CD1c-positive myeloid dendritic cell (primary cell): Measurements from ENCODE around the gene VWA8.
A peak's percentile ranks its signal among the peaks of the same experiment; 100 is the strongest.
"Not testable (repeated sequence)": the region's sequence is repeated elsewhere in the genome, so short reads cannot be mapped to it uniquely, and the experiment has no call there.

ENCODE experiments used
- DNase-seq: peaks from one replicate; pipeline ENCODE4 v3.0.0-alpha.2; 2016; ENCODE audit errors: extremely low spot score

The VWA8 gene

GRCh38 chr13:41682766-41683165 is 278.1 kb downstream of the VWA8 start:
- no peak for DNase-seq

- DNase-seq, result no peak
These were observed 278.9 kb downstream of the VWA8 start for GRCh38 chr13:41682001-41682400.

- no peak for DNase-seq
These were observed 279.3 kb downstream of the VWA8 start for GRCh38 chr13:41681587-41681986.

GRCh38 chr13:41680900-41681299 is 280.0 kb downstream of the VWA8 start:
- no peak for DNase-seq

DNA sequence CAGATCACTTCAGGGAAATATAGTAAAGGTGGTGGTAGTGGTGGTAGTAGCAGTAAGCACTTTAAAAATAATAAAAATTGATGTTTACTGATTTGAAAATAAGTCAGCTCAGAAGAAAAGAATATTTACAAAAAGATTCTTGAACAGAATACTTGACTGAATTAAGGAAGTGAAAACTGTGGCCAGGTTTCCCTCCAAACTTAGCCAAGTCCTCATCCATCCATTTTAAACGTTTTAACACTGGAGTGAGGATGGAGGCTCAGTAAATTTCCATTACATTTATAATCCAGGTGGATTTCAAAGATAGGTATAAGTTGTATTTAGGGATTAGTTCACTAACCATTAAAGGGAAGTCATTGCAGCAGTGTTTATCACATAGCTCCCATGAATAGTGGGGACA is 282.1 kb downstream of the VWA8 start:
- no peak for DNase-seq

- no peak for DNase-seq
These were observed 282.7 kb downstream of the VWA8 start for GRCh38 chr13:41678249-41678648.

GRCh38 chr13:41675306-41675705 is 285.6 kb downstream of the VWA8 start:
- no peak for DNase-seq

DNA sequence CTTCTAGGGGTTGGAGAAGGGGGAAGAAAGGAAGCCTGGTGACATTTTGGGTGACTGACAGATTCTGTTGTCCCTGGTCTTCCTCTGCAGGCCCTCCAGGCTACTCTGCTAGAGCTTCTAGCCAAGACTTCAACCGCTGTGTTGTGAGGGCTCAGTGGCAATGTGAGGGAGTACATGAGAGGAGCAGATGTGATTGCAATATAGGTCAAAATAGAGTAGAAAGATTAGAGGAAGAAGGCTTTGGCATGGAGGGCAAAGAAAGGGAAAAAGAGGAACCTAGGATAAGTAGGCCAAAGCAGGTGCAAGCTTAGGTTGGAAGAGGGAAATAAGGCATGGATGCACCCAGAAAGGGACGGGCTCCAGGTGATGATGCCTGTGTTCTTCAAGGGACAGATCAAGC is 286.7 kb downstream of the VWA8 start:
- DNase-seq, result no peak

- no peak for DNase-seq
These were observed 287.3 kb downstream of the VWA8 start for GRCh38 chr13:41673640-41674039.

GRCh38 chr13:41670873-41671443 is 290.0 kb downstream of the VWA8 start:
- no peak for DNase-seq

- peak; percentile 79 for DNase-seq
These were observed 292.7 kb downstream of the VWA8 start for GRCh38 chr13:41668130-41668757.

GRCh38 chr13:41666644-41667043 is 294.3 kb downstream of the VWA8 start:
- DNase-seq, result no peak

DNA sequence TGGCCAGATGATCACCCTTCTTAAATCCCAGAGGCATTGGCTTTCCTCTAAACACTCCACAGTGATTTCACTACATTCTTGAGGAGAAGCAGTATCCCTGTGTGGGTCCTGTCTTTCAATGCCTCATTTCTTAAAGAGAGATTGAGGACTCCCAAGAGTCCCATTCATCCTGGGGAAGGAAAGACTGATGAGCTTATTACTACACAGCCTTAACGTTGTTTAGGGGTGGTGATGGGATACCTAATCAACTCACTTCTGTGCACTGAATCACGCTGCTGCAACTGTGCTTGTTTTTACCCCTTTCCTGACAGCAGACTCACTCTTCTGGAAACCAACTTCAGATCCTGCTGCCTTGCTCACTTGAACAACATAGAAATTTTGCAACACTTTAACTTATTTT is 300.5 kb downstream of the VWA8 start:
- DNase-seq, result no peak

- DNase-seq, result no peak
These were observed 302.8 kb downstream of the VWA8 start for GRCh38 chr13:41658057-41658661.

DNA sequence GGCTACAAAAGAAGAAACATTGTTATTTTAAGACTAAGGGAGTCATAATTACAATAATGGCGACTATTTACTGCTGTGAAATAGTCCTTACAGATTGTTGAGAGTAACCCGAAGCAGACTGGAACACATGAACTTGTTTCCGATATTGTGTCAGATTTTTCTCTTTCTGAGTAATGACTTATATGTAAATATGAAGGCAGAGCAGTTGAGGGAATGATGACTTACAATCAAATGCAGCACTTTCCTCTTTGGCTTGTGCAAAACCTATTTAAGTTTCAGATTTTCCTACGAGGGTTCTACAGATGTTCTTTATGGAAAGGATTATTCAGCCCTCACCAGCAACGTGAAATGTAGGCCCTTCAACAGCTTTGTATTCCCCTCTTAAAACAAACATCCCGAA is 304.9 kb downstream of the VWA8 start:
- DNase-seq, result no peak

DNA sequence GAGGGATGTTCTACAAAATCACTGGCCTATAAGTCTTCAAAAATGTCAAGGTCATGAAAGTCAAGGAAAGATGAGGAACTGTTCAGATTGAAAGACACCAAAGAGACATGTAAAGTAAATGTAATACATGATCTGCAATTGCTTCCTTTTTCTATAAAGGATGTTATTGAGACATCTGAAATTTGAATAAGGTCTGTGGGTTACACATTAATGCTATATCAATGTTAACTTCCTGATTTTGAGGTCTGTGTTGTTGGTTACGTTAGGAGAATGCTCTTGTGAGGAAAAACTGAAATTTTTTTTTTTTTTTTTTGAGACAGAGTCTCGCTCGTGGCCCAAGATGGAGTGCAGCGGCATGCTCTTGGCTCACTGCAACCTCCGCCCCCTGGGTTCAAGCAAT is 306.1 kb downstream of the VWA8 start:
- DNase-seq, result peak; percentile 79

GRCh38 chr13:41652735-41653361 is 308.1 kb downstream of the VWA8 start:
- peak; percentile 65 for DNase-seq

GRCh38 chr13:41651413-41652058 is 309.4 kb downstream of the VWA8 start:
- no peak for DNase-seq

DNA sequence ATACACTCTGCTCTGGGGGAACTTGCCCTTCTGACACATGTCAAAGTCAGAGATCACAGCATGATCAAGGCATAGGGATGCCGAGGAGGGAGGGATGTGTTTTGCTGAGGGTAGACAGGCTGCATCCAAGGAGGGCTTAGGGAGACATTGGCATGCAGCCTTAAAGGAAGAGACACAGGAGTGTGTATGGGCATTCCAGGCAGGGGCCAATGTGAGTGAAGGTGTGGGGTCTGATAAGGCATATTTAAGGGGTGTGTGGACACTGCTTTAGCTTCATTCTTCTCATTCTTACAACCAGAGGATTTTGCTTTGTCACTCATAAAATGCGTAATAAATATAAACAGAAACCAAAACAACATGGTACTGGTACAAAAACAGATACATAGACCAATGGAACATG is 310.2 kb downstream of the VWA8 start:
- DNase-seq, result no peak

DNA sequence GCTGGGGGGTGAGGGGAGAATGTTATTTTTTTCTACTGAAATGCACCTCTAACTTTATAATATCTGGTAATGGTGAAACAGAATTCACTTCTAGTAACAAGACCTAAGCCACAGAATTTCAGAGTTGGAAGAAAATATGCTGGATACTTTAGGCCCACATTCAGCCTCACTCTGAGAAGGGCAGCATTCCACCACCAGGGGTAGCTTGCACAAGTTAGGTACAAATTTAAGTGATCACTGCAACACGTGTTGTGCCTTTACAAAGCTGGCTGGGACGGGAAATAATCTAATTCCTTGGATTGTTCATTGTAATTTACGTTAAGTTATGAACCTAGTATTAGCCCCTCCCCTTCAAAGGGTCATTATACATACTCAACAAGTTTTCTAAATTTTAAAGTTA is 311.2 kb downstream of the VWA8 start:
- DNase-seq, result no peak

- DNase-seq, result no peak
These were observed 312.5 kb downstream of the VWA8 start for GRCh38 chr13:41648314-41648935.

- not testable (repeated sequence) for DNase-seq
These were observed 313.1 kb downstream of the VWA8 start for GRCh38 chr13:41647699-41648313.
